Endothelial cell of hepatic sinusoid (primary cell): ENCODE results near the gene DDX27.

Experiments
- in situ Hi-C: cut with HindIII; loops from 2 replicates; pipeline ENCODE4 v1.10.0; 2017; ENCODE audit warnings: low sequenced_read_pairs

DDX27 gene

GRCh38 chr20:49245921-49246740 lies 26.9 kb downstream of the DDX27 start:
- in situ Hi-C loops = no loop called here

DNA sequence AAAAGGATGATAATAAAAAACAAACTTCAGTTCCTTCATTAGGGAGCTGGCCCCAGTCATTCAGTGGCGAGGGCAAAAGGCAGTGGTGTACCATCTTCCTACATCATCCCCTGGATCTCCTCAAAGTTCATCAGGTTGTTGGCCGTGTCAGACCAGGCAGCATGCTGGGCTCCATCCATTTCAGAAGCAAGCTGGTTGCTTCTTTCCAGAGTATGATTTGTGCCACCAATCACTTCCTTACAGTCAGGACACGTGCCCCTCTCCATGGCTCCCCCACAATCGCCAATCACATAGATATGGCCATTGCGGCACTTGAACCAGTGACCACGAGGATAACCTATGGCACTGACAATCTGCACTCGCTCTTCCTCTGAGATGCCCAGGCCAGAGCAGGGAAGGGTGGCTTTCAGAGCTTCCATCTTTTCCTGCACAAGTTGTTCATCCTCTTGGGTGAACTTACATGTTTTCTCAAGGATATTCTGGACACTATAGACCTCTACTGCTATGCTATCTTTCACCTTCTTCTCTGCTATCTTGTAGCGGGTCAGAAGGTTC lies 28.0 kb downstream of the DDX27 start:
- in situ Hi-C loops = no loop called here

DNA sequence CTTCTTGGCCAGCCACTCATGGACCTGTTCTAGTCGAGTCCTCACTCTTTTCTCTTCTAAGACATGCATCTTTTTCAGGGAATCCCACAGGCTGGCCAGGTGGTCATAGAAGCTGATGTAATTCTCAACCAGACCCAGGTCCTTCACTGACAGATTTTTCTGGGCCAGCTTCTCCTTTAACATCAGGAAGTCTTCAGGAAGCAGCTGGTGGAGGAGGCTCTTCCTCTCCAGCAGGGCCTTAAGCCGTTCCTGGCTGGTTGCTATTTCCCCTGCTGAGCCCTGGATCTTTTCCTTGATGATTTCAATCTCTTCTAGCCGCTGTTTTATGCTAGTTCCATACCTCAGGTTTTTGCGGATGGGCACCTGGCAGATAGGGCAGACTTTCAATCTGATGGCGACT lies 28.6 kb downstream of the DDX27 start:
- in situ Hi-C loops = no loop called here

GRCh38 chr20:49248301-49248700 lies 29.1 kb downstream of the DDX27 start:
- in situ Hi-C loops = no loop called here

DNA sequence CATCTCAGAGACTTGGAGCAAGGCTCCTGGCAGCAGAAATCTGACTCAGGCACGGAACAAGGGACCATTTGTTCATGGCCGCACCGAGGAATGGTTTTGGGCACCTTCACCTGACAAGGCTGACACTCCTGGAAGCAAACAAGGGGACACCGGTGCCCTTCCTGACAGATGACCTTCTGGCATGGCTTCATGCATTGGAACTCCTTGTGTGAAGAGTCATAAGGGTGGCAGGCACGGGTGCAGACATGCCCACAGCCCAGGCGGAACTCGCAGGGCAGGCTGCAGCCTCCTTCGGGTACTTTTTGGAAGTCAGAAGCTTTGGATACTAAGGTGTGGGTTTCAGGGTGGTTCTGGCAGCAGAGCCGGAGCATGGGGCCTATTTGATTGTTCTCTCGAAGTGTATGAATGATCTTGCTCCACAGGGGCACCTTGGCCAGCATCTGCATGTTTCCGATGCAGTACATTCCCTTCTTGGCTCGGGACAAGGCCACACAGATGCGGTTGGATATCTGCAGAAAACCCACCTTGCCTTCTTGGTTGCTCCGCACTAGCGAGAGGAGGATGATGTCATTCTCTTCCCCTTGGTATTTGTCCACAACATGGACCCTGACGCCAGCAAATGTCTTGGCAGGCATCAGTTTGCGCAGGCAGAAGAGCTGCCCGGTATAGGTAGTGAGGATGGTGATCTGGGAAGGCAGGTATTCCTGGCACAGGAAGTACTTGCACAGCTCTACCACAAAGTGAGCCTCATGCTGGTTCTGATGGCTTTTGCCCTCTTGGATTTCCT lies 29.9 kb downstream of the DDX27 start:
- in situ Hi-C loops = no loop called here

- in situ Hi-C loops = no loop called here
Observed at GRCh38 chr20:49252556-49253350, 33.5 kb downstream of the DDX27 start.

- in situ Hi-C loops = no loop called here
Observed at GRCh38 chr20:49256261-49256660, 37.0 kb downstream of the DDX27 start.

DNA sequence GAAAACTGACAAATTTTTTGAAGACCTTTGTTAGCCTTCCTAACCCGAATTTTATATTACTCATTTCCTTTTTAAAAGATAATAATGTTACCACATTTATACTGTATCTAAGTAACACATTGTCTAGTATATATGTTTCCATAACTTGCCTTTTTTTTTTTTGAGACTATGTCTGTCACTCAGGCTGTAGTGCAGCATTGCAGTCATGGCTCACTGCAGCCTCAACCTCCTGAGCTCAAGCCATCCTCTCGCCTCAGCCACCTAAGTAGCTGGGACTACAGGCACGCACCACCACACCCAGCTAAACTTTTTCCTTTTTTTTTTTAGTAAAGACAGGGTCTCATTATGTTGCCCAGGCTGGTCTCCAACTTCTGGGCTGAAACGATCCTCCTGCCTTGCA lies 40.1 kb downstream of the DDX27 start:
- in situ Hi-C loops = no loop called here

- in situ Hi-C loops = no loop called here
Observed at GRCh38 chr20:49259799-49260198, 40.6 kb downstream of the DDX27 start.

- in situ Hi-C loops = no loop called here
Observed at GRCh38 chr20:49260218-49260617, 41.0 kb downstream of the DDX27 start.

GRCh38 chr20:49261173-49261572 lies 42.0 kb downstream of the DDX27 start:
- in situ Hi-C loops = no loop called here

GRCh38 chr20:49262444-49262843 lies 43.2 kb downstream of the DDX27 start:
- in situ Hi-C loops = no loop called here

DNA sequence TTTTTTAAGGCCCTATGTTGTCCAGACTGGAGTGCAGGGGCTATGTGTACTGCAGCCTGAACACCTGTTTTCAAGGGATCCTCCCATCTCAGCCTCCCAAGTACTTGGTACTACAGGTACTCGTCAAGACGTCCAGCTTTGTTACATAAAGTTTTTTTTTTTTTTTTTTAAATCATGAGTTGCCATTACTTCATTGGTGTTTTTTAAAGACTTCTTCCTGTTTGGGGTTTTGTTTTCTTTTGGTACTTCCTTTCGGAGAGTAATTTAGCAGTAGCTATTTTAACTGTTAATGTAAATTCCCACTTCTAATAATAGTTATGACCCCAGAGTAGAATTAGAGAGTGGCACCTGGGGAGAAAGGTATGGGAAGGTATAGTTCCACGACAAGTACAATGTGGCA lies 48.1 kb downstream of the DDX27 start:
- in situ Hi-C loops = no loop called here

- in situ Hi-C loops = no loop called here
Observed at GRCh38 chr20:49268600-49269365, 49.6 kb downstream of the DDX27 start.

GRCh38 chr20:49270177-49270576 lies 51.0 kb downstream of the DDX27 start:
- in situ Hi-C loops = no loop called here

- in situ Hi-C loops = no loop called here
Observed at GRCh38 chr20:49270736-49271135, 51.5 kb downstream of the DDX27 start.

GRCh38 chr20:49272654-49273053 lies 53.4 kb downstream of the DDX27 start:
- in situ Hi-C loops = no loop called here

GRCh38 chr20:49273696-49274277 lies 54.6 kb downstream of the DDX27 start:
- in situ Hi-C loops = no loop called here

DNA sequence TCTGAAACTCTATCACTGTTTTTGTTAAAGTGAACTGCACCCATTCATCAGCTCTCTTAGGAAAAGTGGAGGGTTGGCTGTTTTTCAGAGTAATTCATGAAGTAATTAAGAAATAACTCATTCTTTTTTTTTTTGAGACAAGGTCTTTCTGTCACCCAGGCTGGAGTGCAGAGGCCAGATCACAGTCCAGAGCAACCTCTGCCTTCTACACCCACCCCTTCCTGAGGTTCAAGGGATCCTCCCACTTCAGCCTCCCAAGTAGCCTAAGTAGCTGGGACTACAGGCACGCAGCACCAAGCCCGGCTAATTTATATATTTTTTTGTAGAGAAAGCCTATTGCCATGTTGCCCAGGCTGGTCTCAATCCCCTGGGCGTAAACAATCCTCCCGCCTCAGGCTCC lies 56.0 kb downstream of the DDX27 start:
- in situ Hi-C loops = no loop called here

GRCh38 chr20:49275636-49276035 lies 56.4 kb downstream of the DDX27 start:
- in situ Hi-C loops = no loop called here
